Neural crest cell (in vitro differentiated cells): Measurements from ENCODE around the gene CDHR4. TPM values are rescaled to one million over a fixed set of nuclear protein-coding genes. Genes with fewer than 3 reads are reported as not detected.
"Not testable (repeated sequence)": the region's sequence is repeated elsewhere in the genome, so short reads cannot be mapped to it uniquely, and the experiment has no call there.

Source experiments
- DNase-seq: peaks from one replicate; pipeline ENCODE4 v3.0.0; 2021; ENCODE audit warnings: low read depth, mixed read lengths, low spot score
- H3K27ac Mint-ChIP-seq: one replicate; pipeline ENCODE4 v1.8.0; 2021; ENCODE audit warnings: mild to moderate bottlenecking, mixed read lengths; ENCODE audit not compliant: unreplicated experiment
- H3K27me3 Mint-ChIP-seq: 2 replicates; pipeline ENCODE4 v1.8.0; 2021; ENCODE audit warnings: low read depth, mild to moderate bottlenecking, mixed read lengths
- H3K36me3 Mint-ChIP-seq: 2 replicates; pipeline ENCODE4 v1.8.0; 2021; ENCODE audit warnings: low read depth, mild to moderate bottlenecking, mixed read lengths
- H3K4me1 Mint-ChIP-seq: 2 replicates; pipeline ENCODE4 v1.8.0; 2021; ENCODE audit warnings: mixed read lengths
- H3K4me3 Mint-ChIP-seq: one replicate; pipeline ENCODE4 v1.8.0; 2021; ENCODE audit warnings: mild to moderate bottlenecking, mixed read lengths
- H3K9me3 Mint-ChIP-seq: 2 replicates; pipeline ENCODE4 v1.8.0; 2021; ENCODE audit warnings: mixed read lengths
- CTCF ChIP-seq: fragments of 200-600 bp; sonication (generic); conservative IDR thresholded peaks from 2 replicates; pipeline ENCODE4 v1.5.0; 2021; ENCODE audit warnings: antibody characterized with exemption, mild to moderate bottlenecking
- total RNA-seq: library from RNA; stranded (reverse); gene quantifications from 2 replicates; pipeline ENCODE4 v1.2.1, GENCODE V29; 2021

CDHR4 gene
- total RNA-seq, 1 donor from 2014 or later: 0.12 TPM

- Mint-ChIP-seq H3K36me3 (no peaks in the 10 kb centered on the region), H3K27ac (no peak overlapping the region)
Observed at GRCh38 chr3:49759226-49759625, 40.4 kb downstream of the CDHR4 start.

DNA sequence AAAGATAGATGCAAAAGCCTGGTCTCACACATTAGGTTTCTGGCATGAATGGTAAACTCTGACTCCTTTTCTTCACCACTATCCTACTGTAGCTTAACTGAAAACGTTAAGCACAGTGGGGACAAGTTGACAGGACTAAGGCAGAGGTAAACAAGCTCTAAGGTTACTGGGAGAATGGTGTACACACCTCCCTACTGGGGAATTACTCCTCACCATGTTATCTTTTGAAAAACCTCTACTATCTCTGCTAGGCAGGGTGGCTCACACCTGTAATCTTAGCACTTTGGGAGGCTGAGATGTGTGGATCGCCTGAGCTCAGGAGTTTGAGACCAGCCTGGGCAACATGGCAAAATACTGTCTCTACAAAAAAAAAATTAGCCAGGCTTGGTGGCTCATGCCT lies 42.5 kb downstream of the CDHR4 start:
- Mint-ChIP-seq H3K4me1 (peaks cover 13% of the 10 kb centered on the region), H3K9me3 (no peaks in the 10 kb centered on the region), H3K4me3 (no peak overlapping the region), H3K36me3 (peaks cover 3% of the 10 kb centered on the region), H3K27ac (no peak overlapping the region), H3K27me3 (no peaks in the 10 kb centered on the region)
- no peak for TF ChIP-seq CTCF
- DNase-seq: no peak

More at GRCh38 chr3:49759226-49759625, 40.4 kb downstream of the CDHR4 start:
- H3K27me3 Mint-ChIP-seq: no peaks in the 10 kb centered on the region
- no peaks in the 10 kb centered on the region for H3K9me3 Mint-ChIP-seq
- peaks cover 13% of the 10 kb centered on the region for H3K4me1 Mint-ChIP-seq
- no peak for DNase-seq
- H3K4me3 Mint-ChIP-seq: no peak overlapping the region
- no peak for TF ChIP-seq CTCF

DNA sequence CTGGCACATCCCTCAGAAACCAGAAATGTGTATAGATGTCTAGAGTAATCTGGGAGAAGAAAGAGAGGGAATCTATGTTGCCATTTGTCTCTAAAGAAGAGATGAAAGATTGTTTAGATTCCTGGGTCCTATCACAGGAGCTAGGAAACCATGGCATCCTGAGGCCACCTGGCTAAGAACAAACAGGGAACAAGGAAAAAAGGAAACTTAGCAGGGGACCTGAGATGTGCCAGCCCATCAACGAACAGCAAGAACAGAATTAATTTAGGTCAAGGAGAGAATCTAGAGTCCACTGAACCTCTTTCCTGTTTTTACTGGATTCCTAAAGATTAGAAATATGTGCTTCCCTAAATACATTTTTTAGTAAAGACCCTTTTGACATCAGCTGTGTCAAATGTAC lies 43.6 kb downstream of the CDHR4 start:
- no peak for DNase-seq
- Mint-ChIP-seq H3K36me3 (peaks cover 3% of the 10 kb centered on the region), H3K27me3 (no peaks in the 10 kb centered on the region), H3K9me3 (no peaks in the 10 kb centered on the region), H3K27ac (no peak overlapping the region), H3K4me1 (peaks cover 13% of the 10 kb centered on the region), H3K4me3 (no peak overlapping the region)
- no peak for TF ChIP-seq CTCF

GRCh38 chr3:49754536-49754935 lies 45.1 kb downstream of the CDHR4 start:
- Mint-ChIP-seq H3K4me3 (no peak overlapping the region), H3K27ac (no peak overlapping the region), H3K4me1 (peaks cover 12% of the 10 kb centered on the region), H3K36me3 (peaks cover 3% of the 10 kb centered on the region), H3K27me3 (no peaks in the 10 kb centered on the region), H3K9me3 (no peaks in the 10 kb centered on the region)
- no peak for TF ChIP-seq CTCF
- DNase-seq: no peak

DNA sequence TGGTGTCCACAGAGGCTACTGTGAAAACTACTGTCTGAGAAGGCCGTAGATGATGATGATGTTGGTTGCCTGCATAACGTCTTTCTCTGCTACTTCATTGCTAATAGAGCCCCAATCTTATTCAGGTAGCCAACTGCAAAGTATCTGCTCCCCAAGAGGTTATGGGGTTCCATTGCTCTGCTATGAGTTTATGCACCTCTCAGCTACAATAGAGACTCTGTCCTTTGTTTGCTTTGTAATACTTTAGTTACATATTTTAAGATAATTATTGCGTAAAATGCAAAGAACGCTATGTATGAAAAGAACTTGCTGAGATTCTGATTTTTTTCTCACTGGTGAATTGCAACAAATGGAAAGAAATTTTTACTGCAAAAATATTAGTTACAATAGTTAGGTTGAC lies 48.2 kb downstream of the CDHR4 start:
- Mint-ChIP-seq H3K27me3 (no peaks in the 10 kb centered on the region), H3K9me3 (no peaks in the 10 kb centered on the region), H3K36me3 (peaks cover 6% of the 10 kb centered on the region), H3K4me3 (no peak overlapping the region), H3K4me1 (peaks cover 26% of the 10 kb centered on the region), H3K27ac (no peak overlapping the region)
- DNase-seq: no peak
- no peak for TF ChIP-seq CTCF

DNA sequence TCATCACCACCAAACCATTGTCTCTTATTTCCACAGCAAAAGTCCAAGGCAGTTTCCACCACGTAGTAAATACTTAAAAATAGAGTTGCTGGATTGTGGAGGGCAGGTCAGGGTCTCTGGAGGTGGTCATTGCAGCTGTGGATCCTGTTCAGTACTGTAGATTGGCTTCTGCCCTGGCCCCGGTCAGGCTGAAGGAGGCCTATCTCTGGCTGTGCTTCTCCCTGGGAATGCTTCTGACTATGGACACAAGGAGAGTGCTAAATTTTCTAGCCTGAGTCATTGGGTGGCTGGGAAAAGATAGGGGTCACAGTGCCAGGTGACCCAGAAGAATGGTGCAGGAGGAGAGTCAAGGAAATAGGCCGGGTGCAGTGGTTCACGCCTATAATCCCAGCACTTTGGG lies 49.6 kb downstream of the CDHR4 start:
- Mint-ChIP-seq H3K27me3 (no peaks in the 10 kb centered on the region), H3K9me3 (no peaks in the 10 kb centered on the region), H3K4me3 (no peak overlapping the region), H3K27ac (no peak overlapping the region), H3K36me3 (peaks cover 6% of the 10 kb centered on the region), H3K4me1 (peaks cover 18% of the 10 kb centered on the region)
- no peak for DNase-seq
- TF ChIP-seq CTCF: no peak

DNA sequence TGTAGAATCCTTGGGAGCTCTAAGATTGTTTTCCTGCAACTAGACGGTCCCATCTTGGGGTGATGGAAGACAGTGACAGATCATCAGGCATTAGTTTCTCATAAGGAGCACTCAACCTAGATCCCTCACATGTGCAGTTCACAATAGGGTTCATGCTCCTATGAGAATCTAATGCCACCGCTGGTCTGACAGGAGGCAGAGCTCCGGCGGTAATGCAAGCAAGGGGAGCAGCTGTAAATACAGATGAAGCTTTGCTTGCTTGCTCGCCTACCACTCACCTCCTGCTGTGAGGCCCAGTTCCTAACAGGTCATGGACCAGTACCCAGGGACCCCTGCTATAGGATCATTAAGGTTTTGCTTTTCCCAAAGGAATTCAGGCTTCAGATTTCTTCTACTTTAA lies 50.8 kb downstream of the CDHR4 start:
- not testable (repeated sequence) for H3K4me3 Mint-ChIP-seq, DNase-seq

More for the DNA sequence above, 50.8 kb downstream of the CDHR4 start:
- H3K27ac Mint-ChIP-seq, H3K27me3 Mint-ChIP-seq, H3K36me3 Mint-ChIP-seq, H3K9me3 Mint-ChIP-seq: not testable (repeated sequence)
- H3K4me1 Mint-ChIP-seq: peaks cover 18% of the 10 kb centered on the region
